ENCODE data around the gene RRBP1. TPM values are rescaled to one million over a fixed set of nuclear protein-coding genes. Genes with fewer than 3 reads are reported as not detected.

Gene RRBP1
- total RNA-seq, 4 donors from 2014 or later = 33.7 to 57.7 (median 43.2) TPM

DNA sequence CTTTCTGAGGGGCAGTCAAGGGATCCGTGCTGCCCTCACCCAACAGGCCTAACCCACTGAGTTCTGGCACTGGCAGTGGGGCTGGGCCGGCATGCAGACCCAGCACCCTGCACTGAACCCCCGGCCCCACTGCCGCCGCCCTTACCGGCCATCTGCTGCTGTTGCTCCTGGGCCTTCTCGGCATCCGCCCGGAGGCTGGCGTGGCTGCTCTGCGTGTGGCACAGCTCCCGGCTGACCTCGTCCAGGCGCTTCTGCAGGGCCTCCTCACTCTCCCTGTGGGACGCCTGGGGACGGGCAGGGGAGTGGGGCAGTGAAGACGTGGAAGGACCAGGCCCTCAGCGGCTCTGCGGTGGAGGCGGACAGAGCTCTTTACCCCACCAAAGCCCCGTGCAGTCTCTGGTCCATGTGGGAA is 52.4 kb downstream of the RRBP1 start:
- DNase-seq (ENCODE audit: low spot score in 2 of 2) = no peak

DNA sequence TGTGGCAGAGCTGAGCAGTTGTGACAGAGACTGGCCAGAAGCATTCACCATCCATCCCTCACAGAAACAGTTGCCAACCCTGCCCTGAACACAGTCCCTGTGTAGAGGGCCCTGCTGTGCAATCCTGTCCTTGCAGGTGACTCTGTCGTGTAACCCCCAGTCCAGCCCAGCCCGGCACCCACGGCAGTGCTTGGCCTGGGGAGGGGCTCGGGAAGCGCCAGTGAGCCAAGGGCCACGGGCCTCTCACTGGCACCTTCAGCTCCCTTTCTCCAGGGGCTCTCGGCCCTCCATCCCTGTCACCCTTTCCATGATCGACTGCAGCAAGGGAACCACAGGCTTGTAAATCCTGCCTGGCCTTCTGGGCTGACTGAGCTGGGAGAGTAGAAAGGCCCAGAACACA is 53.0 kb downstream of the RRBP1 start:
- 84 to 94% methylated on average over 8 of the region's 8 CpGs for WGBS, 2 donors
- no peak for DNase-seq (ENCODE audit: low spot score in 2 of 2)
- intact Hi-C loops (cut with DNase I; ENCODE audit: low total_unique reads) = no loop called here
- H3K4me3 ChIP-seq (ENCODE audit: low read depth, poor library complexity, severe bottlenecking) = no peak overlapping the region
- TF ChIP-seq POLR2A (IDR thresholded peaks at IDR 0.05) = no peak
- TF ChIP-seq, protein P1, sequence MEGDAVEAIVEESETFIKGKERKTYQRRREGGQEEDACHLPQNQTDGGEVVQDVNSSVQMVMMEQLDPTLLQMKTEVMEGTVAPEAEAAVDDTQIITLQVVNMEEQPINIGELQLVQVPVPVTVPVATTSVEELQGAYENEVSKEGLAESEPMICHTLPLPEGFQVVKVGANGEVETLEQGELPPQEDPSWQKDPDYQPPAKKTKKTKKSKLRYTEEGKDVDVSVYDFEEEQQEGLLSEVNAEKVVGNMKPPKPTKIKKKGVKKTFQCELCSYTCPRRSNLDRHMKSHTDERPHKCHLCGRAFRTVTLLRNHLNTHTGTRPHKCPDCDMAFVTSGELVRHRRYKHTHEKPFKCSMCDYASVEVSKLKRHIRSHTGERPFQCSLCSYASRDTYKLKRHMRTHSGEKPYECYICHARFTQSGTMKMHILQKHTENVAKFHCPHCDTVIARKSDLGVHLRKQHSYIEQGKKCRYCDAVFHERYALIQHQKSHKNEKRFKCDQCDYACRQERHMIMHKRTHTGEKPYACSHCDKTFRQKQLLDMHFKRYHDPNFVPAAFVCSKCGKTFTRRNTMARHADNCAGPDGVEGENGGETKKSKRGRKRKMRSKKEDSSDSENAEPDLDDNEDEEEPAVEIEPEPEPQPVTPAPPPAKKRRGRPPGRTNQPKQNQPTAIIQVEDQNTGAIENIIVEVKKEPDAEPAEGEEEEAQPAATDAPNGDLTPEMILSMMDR (IDR thresholded peaks at IDR 0.05) = no peak

More for the DNA sequence above, 52.4 kb downstream of the RRBP1 start:
- TF ChIP-seq POLR2A (IDR thresholded peaks at IDR 0.05) = no peak
- TF ChIP-seq, protein P1 (IDR thresholded peaks at IDR 0.05) = no peak
- 90 to 96% methylated on average over 21 of the region's 21 CpGs for WGBS, 2 donors
- intact Hi-C loops (cut with DNase I; ENCODE audit: low total_unique reads) = no loop called here
- no peak overlapping the region for H3K4me3 ChIP-seq (ENCODE audit: low read depth, poor library complexity, severe bottlenecking)

DNA sequence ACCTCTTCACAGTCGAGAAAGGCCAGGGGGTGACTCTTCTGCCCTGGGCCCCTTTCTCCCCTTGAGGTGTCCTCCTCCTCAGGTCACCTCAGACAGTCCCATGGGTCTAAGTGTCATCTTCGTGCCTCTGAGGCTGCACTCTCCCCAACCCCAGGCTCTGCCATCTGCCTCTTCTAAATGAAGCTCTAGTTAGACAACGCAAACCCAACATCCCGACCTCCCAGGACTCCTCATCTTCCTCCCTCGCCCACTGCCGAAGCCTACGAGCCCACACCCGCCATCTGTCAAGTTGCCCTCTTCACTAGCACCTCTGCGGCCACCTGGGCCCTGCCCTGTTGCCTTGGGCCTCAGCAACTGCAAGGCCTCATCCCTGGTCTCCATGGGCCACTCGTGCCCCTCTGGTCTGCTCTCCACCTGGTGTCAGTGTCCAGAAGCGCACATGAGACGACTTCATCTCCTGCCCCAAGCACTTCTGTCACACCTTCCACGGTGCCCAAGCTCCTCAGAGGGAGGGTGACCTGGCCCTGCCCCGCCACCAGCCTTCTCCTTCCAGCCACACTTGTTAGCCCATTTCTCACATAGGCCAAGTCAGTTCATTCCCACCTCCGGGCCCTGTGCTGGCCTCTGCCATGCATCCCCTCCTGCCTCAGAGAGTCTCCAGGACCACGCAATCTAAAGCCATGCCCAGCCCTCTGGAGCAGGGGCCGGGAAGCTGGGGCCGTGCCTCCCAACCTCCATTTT is 53.8 kb downstream of the RRBP1 start:
- no peak for DNase-seq (ENCODE audit: low spot score in 2 of 2)
- WGBS, 2 donors = 86 to 90% methylated on average over 18 of the region's 18 CpGs
- TF ChIP-seq POLR2A (IDR thresholded peaks at IDR 0.05) = no peak
- TF ChIP-seq, protein P1 (IDR thresholded peaks at IDR 0.05) = no peak
- intact Hi-C loops (cut with DNase I; ENCODE audit: low total_unique reads) = no loop called here
- no peak overlapping the region for H3K4me3 ChIP-seq (ENCODE audit: low read depth, poor library complexity, severe bottlenecking)

DNA sequence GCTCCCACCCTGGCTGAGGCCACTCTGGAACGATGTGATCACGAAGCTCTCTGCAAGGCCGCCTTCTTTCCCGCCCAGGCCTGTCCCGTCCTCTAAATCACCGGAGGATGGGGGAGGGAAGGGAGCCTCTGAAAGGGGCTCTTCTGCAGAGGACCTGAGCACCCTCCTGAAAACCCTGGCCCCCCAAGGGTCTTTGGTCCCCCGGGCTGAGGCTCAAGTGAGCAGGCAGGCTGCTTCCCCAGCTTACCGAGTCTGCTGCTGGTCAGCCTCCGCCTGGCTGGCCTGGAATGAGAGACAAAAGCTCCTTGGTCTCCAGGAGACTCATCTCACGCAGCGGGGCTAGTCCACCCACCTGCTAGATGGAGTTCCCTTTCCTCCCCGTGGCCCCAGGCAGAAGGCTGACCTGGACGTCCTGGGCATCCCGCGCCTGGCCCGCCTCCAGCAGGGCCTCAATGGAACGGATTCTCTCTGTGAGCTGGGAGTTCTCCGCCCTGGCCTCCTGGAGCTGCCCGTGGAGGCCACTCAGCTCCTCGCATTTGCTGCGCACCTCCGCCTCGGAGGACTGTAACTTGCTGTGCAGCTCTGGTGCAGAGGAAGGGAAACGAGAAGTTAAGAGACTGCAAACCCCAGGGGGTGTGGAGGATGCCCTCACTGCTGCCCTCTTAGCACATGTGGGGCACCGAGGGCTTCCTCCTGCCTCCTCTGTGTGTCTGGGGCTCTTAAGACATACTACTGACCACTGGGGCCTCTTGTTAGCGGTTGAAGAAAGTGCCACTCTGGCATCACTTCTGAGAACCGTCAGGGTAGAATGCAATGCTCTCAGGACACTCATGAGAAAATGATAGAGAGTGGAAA is 54.7 kb downstream of the RRBP1 start:
- intact Hi-C loops (cut with DNase I; ENCODE audit: low total_unique reads) = no loop called here
- TF ChIP-seq, protein P1 (IDR thresholded peaks at IDR 0.05) = no peak
- TF ChIP-seq POLR2A (IDR thresholded peaks at IDR 0.05) = no peak
- no peak overlapping the region for H3K4me3 ChIP-seq (ENCODE audit: low read depth, poor library complexity, severe bottlenecking)
- WGBS, 2 donors = 71 to 79% methylated on average over 22 to 23 of the region's 27 CpGs
- DNase-seq (ENCODE audit: low spot score in 2 of 2) = no peak

DNA sequence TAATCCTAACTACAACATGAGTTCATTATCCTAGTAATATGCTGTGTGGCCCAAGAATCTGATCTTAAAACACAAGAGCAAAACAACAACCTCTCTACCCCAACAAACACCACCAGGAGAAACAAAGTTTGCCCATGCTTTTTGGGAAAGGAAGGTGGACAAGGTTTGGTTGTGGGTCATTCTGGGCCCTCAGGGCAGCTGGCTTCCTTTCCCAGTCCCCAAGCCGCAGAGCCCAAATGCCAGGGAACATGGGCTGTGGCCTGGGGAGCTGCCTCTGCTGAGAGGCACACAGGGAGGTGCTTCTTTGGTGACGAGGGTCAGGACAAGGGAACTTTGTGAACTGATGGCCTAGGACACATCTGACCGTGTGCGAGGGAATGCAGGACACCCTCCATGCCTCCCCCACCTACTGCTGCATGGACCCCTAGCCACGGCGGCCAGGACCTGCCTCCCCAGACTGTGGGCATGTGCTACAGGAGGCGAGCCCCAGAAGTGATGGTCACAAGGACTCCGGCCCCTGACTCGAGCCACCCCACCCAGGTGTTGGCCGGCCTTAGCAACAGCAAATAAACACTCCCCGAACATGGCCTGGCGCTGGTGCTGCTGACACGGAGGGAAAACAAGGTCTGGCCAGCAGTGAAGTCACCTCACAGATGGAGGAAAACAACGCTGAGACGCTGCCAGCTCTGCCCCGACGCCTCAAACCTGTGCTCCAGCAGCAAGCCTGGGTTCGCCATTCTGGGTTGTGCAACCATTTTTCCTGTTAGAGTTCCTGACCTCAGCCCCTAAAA is 55.6 kb downstream of the RRBP1 start:
- H3K4me3 ChIP-seq (ENCODE audit: low read depth, poor library complexity, severe bottlenecking) = no peak overlapping the region
- DNase-seq (ENCODE audit: low spot score in 2 of 2) = no peak
- TF ChIP-seq POLR2A (IDR thresholded peaks at IDR 0.05) = no peak
- intact Hi-C loops (cut with DNase I; ENCODE audit: low total_unique reads) = no loop called here
- 71% methylated on average over 8 to 17 of the region's 18 CpGs for WGBS, 2 donors

Data from lower leg skin (tissue), 4 donors.